Gastroesophageal sphincter (tissue), 3 donors: ENCODE measurements around the gene KAT7.

Source experiments
- EP300 ChIP-seq: sonication (generic); formaldehyde crosslinking; IDR thresholded peaks from one replicate; pipeline ENCODE4 v1.6.1; 2017; ENCODE audit warnings: antibody characterized with exemption, mild to moderate bottlenecking
- TF ChIP-seq, protein P1 (sequence below), 4 experiments: fragments of 200-600 bp in 2 of 4; fragments of 450-650 bp in 2 of 4; sonication (generic) in 1 of 4; IDR thresholded peaks; one replicate each; pipeline ENCODE4 v1.5.1; 2017 to 2019; ENCODE audit warnings: antibody characterized with exemption in 4 of 4, mild to moderate bottlenecking in 2 of 4, moderate library complexity in 2 of 4

DNA sequence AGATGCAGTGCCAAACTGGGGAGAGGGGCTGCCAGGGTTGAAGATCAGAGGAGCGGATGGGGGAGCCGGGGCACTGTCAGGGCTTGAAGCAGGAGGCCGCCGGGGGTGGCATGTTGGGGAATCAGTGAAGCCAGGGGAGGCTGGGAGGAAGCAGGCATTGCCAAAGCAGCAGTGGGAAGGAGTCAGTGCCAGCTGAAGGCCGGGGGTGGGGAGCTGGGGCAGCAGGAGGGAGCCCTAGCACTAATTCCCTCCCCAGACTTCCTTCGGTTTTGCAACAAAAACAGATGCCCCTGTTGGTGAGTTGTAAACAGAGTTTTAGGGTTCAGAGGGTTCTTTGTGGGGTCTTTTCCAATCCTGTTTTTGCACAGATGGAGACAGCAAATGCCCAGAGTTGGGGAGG, 70.3 kb downstream of the KAT7 start:
- TF ChIP-seq, protein P1, sequence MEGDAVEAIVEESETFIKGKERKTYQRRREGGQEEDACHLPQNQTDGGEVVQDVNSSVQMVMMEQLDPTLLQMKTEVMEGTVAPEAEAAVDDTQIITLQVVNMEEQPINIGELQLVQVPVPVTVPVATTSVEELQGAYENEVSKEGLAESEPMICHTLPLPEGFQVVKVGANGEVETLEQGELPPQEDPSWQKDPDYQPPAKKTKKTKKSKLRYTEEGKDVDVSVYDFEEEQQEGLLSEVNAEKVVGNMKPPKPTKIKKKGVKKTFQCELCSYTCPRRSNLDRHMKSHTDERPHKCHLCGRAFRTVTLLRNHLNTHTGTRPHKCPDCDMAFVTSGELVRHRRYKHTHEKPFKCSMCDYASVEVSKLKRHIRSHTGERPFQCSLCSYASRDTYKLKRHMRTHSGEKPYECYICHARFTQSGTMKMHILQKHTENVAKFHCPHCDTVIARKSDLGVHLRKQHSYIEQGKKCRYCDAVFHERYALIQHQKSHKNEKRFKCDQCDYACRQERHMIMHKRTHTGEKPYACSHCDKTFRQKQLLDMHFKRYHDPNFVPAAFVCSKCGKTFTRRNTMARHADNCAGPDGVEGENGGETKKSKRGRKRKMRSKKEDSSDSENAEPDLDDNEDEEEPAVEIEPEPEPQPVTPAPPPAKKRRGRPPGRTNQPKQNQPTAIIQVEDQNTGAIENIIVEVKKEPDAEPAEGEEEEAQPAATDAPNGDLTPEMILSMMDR (IDR thresholded peaks at IDR 0.05): no peak
- no peak for TF ChIP-seq EP300
